ENCODE results near the gene PIEZO2.
"Not testable (repeated sequence)": the region's sequence is repeated elsewhere in the genome, so short reads cannot be mapped to it uniquely, and the experiment has no call there.

The PIEZO2 gene

DNA sequence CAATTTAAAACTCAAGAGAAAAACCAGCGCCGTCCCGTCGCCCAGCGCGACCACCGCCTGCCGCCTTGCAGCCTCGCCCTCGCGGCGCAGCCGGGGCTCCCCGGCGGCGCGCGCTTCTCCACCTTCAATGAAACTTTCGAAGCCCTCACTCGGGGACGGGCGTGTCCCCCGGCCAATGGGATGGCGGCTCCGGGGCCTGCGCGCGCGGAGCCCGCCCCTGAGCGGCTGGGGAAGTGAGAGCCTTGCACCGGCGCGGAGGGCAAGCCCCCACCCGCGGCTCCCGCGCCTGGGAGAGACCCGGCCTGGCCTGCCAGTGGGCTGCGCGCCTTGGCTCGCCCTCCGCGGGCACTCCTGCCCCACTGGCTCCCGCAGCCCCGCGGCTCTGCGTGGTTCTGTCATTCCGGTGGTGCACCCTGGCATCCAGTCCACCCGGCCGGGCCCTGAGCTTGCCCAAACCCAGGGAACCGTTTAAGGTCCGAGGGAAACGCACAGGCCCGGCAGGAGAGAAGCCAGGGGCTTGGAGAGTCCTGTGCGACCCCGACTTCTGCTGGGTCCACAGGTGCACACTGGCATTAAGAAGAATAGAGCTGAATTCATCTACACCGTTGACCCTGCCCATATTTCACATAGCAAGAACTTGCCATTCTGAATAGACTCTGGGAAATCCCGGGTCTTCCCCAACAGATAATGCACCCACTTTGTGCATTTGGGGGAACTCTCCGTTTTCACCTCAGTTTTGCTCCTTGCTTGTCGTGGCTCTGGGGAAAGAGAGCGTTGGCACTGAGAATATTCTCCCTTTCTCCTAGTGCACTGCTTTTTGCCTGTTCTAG is at the start of gene PIEZO2:
Gene PIEZO2 (minus strand): TSS at position 129 of the 830 bp plus-strand sequence. CDS start 981 bp downstream, outside the sequence.
- no peak for DNase-seq

DNA sequence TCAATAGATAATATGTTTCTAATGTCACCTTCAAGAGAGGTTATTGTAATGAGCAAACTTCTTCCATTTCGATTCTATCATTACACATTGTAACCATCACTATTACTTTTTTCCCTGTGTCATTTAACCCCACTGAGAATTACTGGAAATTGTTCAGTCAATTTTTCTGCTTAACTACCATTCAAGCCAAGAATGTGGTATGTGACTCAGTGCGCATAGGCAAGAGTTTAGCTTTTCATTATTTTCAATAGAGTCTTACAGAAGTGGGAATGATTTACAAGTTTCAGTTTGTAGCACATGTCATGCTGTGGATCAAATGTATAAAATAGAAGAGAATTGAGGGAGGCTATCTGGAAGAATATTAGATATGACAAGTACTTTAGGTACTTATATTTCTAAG is 34.3 kb upstream of the PIEZO2 start:
- no peak for DNase-seq

DNA sequence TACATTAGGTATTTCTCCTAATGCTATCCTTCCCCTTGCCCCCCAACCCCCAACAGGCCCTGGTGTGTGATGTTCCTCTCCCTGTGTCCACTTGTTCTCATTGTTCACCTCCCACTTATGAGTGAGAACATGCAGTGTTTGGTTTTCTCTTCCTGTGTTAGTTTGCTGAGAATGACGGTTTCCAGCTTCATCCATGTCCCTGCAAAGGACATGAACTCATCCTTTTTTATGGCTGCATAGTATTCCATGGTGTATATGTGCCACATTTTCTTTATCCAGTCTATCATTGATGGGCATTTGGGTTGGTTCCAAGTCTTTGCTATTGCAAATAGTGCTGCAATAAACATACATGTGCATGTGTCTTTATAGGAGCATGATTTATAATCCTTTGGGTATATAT is 32.3 kb upstream of the PIEZO2 start:
- DNase-seq: not testable (repeated sequence)

DNA sequence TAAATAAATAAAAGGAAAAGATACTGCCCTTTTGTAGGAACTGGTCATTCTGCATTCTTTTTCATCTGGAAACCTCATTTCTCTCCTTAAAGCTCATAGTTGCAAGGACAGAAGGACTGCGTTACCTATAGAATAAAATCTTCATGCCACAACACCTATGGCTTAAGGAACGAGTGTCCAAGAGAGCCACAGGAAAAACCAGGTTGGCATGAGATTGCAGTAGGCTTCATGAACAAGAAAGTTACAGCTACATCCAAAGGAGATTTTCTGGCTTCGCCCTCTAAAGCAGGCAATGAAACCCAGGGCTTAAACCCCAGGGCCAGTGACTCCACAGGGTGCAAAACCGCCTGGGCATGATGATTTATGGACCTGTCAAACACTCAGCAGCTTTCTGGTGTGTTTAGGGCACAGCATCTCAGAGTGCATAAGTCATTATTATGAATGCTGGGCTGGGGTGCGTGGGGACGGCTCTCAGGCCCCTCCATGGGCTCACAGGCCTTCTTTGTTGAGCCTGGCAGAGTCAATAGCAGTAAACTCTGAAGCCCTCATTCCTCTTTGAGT is 30.7 kb upstream of the PIEZO2 start:
- no peak for DNase-seq

DNA sequence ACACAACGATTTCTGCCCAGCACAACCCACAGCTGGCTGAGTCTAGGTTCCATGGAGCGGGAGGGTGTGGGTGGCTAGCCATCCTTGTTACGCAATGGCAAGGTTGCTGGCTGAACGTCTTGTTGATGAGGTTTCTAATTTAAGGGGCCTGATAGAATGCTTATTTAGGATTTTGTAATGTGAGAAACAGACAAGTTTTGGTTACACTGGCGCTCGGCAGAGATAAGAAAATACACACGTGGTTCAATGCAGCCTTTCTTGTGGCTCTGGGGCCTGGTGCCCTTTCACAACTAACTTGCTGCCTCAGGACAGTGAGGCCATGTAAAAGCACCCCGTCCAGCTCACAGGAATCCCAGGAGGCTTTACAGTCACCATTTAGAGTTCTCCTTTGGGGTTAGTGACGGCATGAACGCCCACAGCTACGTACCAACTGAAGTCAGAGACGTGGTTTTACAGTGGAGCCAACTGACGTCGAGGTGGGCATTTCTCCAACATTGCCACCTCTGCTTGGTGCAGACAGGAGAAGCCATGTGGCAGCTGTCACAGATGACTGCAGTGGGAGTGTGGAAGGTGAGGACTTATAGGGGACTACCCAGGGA is 29.7 kb upstream of the PIEZO2 start:
- DNase-seq: no peak

DNA sequence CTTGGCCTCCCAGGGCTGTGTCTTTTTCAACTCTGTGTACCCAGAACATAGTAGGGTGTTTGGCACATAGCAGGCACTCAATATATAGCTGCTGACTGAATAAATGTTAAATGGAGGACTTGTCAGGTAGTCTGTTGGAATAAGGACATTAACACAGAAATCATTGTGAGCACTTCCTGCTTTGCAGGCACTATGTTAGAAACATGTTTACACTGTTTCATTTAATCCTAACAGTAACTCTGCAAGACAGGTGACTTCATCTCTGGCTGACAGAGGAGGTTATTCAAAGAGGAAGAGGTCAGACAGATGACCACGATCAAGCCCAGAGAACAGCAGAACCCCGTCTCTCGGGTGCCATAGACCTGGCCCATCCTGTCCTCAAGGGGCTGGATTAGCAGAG is 28.0 kb upstream of the PIEZO2 start:
- no peak for DNase-seq

DNA sequence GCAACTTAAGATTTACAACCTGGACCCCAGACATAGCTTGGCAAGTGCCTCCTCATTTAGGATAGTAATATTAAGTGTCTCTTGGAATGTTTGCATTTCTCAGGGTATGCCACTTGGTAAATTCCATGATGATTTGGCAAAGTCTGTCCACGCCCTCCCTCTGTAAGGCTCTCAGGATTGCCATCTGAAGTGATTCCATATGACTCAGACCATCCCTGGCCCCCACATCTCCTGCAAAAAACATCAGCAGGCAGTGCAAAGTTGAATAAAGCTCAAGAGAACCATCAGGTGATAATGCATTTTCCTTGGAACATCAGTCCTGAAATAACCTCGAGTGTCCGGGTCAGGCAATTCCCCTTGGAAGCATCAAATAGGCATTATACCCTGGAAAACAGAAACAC is 27.1 kb upstream of the PIEZO2 start:
- DNase-seq: no peak

DNA sequence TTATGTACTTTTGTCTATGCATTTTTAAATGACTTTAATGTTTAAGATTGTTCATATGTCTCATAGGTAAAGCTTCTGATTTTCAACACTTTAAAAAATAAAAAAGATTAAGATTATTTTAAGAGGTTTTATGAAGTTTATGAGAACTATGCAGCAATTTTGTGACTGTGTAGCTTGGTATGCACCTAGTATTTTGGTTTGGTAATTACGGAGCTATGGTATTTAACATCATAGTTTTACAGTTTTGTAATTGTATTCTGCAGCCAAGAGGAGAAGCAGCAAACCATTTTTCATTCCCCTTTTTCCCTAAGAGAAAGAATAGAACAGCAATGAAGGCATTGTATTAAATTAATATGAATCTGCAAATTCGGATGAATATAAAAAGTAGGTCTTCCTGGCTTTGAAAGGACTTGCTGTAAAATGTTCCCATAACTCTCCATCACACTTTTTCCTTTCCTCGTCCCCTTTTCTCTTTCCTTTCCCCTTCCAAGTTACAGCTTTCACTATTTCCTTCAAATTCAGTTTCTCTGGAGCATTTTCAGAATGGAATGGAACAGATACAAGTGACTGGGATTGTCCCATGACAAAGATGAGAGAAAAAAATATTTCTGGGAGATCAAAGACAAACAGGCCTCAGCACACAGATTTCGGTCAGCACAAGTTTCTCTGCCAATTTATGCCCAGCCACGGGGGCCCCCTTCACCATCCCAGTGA is 26.1 kb upstream of the PIEZO2 start:
- DNase-seq: no peak

DNA sequence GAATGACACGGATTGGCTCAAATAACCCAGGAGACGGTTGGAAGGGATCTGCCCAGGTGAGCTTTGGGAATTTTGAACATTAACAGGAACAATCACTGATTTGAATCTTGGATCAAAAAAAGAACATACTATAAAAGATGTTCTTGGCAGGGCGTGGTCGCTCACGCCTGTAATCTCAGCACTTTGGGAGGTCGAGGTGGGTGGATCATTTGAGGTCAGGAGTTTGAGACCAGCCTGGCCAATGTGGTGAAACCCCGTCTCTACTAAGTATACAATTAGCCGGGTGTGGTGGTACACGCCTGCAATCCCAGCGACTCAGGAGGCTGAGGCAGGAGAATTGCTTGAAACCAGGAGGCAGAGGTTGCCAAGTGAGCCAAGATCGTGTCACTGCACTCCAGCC is 24.8 kb upstream of the PIEZO2 start:
- DNase-seq: not testable (repeated sequence)

DNA sequence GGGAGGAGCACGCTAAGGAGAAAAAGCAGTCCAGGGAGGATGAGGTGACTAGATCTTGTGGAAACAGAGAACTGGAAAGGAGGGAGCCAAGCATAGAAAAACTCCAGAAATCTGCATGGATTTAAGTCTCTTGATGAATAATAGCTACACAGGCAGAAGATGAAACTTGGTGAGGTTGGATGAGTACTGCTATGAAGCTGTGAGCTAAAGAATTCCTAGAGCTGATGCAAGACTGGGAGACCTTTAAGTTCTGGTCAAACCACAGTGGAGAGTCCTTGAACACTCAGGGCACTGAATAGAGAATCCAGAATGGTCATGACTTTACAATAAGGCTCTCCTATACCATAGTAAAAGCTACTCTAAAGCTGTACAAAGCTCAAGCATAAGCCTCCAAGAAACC is 18.4 kb upstream of the PIEZO2 start:
- DNase-seq: no peak

DNA sequence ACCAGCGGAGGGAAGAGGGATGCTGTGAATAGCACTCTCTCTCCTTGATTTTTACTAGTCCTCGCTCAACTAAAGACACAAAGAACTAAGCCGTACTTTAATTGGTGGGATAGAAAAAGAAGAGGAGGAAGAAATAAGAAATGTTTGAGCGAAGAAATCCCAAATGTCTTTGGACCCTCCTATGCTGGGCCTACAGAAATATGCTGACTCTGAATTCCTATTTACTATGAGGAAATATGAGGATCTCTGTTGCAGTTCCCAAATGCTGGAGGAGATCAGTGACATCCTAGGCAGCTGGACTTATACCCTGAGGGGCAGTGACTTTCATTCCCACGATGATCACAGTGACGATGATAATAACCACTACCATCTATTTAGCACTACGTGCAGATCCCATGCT is 16.6 kb upstream of the PIEZO2 start:
- no peak for DNase-seq

DNA sequence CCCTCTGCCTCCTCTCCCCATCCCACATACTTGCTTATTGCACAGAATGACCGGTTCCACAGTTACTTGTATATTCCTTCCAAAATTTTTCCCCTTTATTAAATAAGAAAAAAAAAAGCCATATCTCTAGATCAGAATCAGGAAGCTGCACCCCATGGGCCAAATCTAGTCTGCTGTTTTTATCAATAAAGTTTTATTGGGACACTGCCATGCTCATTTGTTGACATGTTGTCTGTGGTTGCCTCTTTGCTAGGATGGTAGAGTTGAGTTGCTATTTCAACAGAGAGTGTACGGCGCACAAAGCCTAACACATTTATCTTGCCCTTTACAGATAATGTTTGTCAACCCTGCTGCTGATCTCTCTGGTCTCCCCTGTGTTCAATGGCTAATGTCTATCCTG is 15.8 kb upstream of the PIEZO2 start:
- DNase-seq: no peak

DNA sequence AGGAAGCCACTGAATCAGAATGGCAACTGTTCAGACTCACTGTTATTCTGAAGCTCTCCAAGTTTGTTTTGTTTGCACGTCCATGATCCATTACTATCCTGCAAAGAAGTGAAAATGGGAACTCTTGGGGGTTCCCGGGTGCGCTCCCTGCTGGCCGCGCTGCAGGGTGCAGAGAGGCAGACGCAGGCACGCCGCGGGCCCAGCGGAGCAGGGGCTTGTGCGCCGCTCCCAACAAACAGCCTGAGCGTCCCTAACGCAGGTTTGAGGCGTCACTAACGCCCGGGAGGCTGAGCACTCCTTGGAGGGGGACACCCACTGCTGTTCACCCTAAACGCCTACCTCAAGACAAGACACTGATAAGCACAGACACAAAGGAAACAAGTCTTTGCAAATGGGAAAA is 14.3 kb upstream of the PIEZO2 start:
- no peak for DNase-seq

DNA sequence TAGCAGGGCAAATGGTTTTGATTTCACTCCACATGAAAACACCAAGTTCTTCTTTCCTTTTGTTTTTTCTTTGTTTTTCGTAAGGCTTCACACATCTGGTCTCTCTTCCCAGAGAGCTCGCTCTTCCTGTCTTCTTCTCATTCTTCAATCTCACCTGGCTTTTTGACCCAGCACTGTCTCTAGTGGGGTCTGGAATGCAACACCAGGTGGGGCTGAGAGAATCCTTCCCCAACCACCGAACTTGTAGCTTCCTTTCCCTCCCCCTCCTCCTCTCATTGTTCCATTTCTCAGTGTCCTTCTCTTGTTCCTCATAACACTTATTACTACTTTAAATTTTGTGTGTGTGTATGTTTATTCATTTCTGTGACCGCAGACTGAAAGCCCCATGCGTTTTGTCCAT is 13.5 kb upstream of the PIEZO2 start:
- DNase-seq: no peak

DNA sequence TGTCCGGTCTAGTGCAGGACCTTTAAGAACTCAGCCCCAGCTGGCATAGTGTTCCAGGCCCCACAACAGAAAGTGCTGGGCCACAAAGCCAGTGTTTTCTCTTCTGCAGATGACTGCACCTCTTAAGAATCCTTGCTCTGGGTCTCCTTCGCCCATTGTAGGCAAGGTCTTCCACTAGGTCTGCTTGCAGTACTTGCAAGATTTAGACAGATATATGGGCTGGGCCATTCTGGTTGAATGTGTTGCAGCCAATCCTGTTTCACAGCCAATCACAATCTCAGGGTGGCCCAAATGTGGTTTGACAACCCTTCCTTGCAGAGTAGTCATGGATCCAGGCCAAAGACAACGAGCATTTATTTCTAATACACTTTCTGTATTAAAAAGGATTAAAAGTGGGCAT is 13.1 kb upstream of the PIEZO2 start:
- no peak for DNase-seq

DNA sequence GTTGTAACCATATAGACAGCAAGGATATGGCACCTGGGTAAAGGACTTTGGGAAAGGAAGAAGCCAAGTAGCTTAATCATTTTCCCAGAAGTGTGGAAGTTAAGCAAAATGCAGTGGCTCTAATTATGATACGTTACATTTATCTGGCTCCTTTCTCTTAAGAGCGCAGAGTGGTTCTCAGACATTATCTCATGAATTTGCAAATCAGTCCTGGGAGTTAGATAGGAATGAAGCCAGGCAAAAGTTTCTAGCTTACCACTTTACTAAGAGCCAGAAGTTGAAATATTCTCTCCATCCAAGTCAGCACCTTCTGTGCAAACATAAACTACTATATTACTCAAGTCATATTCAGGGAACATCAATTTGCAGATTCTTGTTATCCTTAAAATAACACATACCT is 10.9 kb upstream of the PIEZO2 start:
- no peak for DNase-seq

DNA sequence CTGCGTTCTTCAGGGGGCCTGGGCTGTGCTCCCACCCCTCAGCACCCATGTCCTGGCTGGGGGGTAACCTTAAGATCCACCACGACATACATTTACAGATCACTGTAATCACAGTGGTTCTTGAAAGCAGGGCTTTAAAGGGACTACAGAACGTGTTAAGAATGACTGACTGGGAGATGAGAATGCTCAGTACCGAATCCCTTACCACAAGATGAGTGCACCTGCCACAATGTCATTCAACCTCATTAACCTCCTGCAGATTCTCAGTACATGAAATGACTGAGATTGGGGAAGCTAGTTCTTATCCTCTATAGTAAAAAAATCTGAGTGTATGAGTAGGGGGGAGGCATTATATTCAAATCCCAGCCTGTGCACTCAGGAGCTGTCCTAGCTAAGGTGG is 10.5 kb upstream of the PIEZO2 start:
- no peak for DNase-seq

DNA sequence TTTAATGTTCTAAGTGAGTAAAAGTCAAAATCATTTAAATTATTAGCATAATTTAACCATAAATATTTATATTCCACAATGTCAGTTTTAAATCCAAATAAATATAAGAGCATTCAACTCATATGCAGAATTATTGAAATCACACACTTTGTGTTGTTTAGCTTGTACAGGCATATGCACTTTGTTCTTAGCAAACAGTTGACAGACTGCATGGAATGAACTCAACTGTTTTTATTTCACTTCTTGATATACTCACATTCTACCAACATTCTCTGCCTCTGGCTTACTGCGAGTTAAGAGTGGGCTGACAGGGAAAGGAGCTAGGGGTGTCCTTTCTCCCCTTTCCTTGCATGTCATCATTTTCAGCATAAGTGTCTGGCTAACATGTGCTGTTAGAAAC is 7.6 kb upstream of the PIEZO2 start:
- DNase-seq: no peak

DNA sequence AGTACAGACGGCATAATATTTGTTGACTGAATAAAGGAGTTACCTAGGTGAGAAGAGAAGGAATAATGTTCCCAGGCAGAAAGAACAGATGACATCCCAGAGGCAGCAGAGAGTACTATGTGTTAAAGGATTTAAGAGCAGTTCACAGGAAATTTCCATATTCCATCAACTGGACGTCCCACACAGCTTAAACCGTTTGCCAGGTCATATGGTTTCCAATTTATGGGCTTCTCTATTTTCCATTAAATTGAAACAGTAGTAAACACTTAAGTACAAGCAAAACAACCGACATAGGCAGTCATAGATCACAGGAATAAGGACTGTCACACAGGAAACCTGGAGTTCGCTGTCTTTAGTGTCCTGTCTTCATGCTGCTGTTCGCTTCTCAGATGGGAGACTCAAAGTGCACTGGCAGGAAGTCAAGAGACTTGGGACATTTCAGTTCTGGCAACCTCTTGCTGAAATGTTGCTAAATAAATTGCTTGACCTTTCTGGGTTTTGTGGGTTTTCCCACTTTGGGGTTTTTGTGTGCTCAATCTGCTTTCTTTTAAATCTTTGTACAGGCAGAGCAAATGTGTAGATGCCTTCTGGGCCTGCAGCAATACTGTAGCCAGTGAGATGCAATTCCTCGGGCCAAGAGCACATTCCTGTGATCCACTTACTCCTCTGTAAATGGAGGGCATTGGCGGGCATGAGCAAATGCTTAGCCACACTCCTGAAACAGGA is 5.8 kb upstream of the PIEZO2 start:
- no peak for DNase-seq

DNA sequence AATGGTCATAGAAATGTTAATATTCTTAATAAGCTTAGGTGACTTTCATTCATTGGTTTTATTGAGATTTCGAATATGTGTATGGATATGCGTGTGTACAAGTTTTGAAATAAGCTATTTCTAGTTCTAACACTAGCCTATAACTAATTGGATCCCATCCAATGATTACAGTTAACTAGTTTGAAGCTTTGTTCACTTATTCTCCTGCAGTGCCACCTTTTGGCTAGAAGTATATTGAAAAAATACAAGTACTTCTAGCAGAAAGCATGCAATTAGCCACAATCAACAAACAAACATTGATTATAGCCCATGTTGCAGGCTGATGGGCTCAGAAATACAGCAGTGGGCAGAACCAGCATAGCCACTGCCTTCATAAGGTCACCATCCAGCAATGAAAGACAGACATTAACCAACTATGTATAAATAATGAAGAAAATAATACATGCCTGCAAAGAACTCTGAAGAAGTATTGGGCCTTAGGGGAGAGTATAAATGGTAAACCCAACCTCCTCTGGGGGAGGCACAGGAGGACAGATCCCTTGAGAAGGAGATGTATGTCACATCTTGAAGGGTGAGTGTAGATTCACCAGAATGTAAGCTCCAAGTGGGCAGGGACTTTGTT is 5.1 kb upstream of the PIEZO2 start:
- no peak for DNase-seq

DNA sequence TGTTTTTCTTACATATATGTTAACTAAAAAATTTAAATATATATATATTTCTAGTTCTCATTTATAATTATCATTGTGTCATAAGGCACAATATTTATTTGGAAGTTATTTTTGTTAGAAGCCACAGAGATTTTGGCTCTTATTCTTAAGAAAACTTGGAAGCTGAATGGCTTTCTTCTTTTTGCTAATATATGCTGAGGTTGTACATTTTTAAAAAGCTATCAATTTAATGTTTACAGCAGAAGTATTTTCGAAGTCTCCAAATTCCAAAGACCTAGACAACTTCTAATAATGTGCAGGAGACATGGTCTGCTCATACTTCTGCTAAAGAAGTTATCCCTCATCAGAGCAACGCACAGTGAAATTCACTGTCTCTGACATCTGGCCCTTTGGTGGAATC is 3.7 kb upstream of the PIEZO2 start:
- DNase-seq: no peak

DNA sequence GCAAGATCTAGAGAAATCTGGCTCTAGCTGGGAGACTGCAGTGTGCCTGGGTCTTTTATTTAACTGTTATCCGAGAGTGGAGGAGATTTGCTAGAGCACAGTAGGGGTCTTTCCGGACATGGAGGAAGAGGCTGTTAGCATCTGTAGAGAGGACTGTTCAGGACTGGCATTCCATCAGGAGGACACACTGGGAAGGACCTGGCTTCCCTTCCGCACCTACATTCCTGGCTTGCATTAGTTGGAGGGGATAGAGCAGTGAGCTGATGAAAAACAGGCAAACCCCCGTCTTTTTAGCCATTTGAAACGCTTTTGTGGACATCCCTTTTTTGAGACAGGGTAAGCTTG is 874 bp upstream of the PIEZO2 start:
- no peak for DNase-seq

Data from activated gamma-delta T cell treated with Interleukin-2 at 50 U/mL for 16 hours (primary cell).